HG02642 (cell line): ENCODE results near the gene GDE1.

ENCODE experiments used
- ATAC-seq: cut with Tn5 transposase; IDR thresholded peaks from one replicate; pipeline ENCODE4 v1.9.1; 2021; ENCODE audit warnings: mild to moderate bottlenecking; ENCODE audit not compliant: unreplicated experiment, poor library complexity

The GDE1 gene

DNA sequence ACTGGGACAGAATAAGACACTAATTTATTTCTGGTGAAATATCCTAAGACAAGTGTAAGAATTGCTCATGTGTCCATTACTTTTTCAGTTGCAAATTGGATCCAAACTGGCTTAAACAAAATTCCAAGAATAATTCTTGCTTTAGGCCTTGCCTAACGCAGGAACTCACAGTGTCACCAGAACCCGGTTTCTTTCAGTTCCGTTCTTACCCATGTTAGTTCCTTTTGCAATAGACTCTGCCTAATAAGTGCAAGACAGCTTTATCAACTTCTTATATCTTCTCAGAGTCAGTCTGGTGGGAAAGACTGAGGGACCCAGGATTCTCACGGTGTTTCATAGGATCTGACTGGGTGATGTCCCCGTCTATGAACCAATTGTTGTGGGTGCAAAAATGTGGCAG, 24.7 kb downstream of the GDE1 start:
- ATAC-seq: no peak

DNA sequence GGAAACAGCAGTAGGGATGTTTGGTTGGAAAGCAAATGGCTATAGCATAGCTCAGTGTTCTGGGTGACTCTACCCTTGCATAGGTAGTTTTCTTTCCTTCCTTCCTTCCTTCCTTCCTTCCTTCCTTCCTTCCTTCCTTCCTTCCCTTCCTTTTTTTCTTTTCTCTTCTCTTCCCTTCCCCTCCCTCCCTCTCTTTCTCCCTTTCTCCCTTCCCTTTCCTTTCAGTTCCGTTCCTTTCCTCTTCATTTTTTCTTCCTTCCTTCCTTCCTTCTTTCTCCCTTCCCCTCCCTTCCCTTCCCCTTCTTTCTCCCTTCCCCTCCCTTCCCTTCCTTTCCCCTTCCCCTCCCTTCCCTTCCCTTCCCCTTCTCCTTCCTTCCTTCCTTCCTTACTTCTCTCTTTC, 31.3 kb downstream of the GDE1 start:
- ATAC-seq: no peak

DNA sequence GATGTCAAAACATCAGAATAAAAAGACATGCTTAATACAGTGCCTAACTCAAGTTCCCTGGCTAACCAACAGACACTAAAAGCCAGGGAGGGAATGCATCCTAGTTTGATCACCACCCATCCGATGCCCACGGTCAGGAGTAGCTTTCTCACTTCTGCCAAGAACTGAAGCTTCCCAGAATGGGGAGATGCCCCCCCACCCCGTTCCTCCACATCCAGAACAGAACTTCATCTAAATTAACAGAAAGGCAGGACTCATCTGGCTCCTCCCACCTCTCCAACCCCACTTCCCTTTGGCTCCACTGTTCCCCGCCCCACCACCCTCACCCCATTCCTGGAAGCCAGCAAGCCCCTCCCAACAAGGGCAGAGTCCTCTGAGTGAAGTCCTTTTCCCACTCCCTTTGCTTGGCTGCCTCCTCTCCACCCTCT, 33.7 kb downstream of the GDE1 start:
- no peak for ATAC-seq

DNA sequence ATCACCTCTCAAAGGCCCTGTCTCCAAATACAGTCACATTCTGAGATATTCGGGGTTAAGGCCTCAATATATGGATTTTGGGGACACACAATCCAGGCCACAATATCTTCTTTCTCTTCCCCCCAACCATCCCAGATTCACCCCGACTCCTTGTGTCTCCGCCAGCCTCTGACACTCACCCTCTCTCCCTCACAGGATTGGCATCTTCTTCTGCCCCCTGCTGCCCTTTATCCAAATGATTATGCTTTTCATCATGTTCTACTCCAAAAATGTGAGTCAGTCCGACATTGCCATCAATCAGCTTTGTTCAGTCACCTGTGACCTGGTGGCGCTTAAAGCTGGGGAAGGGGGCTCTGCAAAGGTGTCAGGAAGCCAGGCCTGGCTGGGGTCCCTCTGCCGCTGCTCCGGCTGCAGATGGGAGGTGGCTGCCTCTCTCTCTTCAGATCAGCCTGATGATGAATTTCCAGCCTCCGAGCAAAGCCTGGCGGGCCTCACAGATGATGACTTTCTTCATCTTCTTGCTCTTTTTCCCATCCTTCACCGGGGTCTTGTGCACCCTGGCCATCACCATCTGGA, 35.1 kb downstream of the GDE1 start:
- no peak for ATAC-seq

DNA sequence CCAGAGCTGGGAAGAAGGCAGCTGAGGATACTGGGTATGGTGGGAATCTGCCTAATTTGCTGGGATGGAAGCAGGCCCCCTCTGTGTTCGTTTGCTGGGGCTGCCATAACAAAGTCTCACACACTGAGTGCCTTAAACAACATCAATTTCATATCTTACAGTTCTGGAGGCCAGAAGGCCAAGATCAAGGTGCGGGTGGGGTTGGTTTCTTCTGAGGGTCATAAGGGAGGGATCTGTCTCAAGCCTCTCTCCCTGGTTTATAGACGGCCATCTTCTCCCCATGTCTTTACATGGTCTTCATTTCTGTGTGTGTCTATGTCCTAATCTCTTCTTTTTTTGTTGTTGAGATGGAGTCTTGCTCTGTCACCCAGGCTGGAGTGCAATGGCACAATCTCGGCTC, 35.8 kb downstream of the GDE1 start:
- no peak for ATAC-seq

DNA sequence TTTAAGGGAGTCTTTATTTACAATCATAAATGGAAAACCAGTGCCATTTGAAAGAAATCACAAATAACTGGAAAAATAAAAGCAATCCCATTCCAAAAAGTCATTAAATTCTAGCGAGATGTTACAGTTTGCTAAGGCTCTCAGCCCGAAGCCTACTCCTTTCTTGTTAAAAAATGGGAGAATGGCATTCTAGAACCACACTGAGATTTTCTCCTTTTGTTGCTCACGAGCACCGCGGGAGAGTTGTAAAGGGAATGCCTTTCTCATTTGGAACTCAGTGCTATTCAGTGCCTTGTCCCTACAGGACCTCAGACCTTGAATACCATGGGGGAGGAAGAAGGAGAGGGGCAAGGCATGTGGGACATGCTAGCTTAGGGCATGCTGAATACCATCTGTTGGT, 36.3 kb downstream of the GDE1 start:
- no peak for ATAC-seq

DNA sequence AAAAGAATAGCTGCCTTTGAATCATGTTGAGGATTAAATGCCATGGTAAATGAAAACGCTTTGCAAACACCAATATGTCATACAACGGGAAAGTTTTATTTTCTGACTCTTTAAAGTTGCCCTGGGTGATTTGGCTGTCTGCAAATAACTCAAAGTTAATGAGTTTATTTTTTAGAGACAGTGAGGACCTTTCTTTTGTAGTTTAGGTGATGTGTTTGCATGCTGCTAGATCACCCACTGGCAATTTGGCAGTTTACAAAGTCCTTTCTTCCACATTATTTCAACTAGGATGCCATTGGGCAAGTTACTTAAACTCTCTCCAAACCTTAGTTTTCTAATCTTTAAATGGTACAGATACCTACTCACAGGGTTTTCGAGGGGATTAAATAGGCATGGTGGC, 37.8 kb downstream of the GDE1 start:
- ATAC-seq: no peak

DNA sequence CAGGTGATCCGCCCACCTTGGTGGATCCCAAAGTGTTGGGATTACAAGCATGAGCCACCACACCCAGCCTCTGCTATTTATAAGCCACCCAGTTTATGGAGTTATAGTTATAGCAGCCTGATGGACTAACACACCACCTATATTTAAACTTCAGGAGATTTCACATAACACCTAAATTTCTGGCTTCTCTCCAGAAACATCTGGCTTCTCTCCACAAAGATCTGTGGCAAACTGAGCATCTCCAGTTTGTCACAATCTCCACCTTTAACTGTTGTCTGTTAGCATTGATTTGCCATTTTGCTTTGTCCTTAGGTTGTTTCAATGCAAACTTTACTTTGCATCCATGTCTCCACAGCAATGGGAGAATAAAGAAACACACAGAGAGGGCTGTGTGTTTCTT, 39.6 kb downstream of the GDE1 start:
- no peak for ATAC-seq

DNA sequence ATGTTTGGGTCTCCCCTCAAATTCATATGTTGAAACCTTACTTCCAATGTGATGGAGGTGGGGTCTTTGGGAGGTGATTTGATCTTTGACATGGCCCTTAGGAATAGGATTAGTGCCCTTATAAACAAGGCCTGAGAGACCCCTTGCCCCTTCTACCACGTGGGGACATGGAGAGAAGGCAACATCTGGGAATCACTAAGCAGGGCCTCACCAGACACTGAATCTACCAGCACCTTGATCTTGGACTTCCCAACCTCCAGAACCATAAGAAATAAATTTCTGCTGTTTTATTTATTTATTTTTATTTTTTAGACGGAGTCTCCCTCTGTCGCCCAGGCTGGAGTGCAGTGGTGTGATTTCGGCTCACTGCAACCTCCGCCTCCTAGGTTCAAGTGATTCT, 40.1 kb downstream of the GDE1 start:
- ATAC-seq: no peak

DNA sequence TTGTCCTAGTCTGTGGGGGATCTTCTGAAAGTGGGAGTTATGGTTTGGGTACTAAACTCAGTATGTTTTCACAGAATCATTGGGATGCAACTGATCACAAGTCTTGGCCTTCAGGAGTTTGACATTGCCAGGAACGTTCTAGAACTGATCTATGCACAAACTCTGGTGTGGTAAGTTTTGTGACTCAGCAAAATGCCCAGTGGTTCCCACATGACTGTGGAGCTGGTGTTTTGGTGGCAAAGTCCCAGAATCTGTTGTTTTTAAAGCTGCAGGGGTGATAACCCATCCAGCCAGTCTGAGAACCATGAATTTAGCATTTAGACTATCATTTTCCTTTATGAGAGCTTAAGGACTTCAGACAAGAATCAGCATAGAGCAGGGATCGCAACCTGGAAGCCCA, 40.6 kb downstream of the GDE1 start:
- ATAC-seq: no peak

DNA sequence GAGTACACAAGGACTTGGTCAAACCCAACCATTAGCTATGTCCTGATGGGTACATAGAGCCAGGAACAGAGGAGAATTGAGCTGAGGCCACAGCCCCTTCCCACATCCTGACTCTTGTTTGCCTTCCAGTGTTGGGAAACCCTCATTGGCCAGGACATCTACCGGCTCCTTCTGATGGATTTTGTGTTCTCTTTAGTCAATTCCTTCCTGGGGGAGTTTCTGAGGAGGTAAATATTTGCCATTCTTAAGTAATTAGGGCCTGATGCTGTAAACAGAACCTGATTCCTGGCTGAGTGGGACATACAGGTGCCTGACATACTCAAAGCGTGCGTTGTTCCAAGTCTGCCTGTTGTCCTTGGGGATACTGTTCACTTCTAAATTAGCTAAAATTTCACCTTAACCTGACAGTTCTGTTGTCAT, 42.6 kb downstream of the GDE1 start:
- ATAC-seq: no peak

DNA sequence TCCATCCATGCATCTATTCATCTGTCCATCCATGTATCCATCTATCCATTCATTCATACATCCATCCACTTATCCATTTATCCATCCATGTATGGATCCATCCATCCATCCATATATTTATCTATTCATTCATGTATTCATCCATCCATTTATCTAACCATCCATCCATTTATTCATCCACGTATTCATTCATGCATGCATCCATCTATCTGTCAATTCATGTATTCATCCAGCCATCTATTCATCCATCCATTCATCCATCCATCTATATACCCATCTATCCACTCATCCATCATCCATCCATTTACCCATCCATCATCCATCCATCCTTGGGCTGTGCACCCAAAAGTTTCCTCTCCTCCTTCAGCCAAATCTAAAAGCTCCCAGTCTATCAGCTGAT, 43.4 kb downstream of the GDE1 start:
- ATAC-seq: no peak

DNA sequence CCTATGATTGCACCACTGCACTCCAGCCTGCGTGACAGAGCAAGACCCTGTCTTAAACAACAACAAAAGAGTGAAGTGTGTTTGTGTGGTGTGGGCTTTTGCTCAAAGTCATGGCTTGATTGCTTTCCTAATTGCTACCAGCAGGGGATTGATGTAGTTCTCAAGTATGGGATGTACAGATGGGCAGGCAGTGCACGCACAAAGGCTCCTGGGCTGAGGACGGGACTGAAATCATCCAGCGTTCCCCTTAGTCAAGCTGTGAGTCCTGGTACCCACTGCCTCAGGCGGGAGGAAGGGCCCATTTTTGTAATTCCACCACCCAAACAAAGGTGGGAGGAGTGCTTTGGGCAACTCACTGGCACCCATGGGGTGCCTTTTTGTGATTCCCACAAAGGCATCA, 47.3 kb downstream of the GDE1 start:
- no peak for ATAC-seq

DNA sequence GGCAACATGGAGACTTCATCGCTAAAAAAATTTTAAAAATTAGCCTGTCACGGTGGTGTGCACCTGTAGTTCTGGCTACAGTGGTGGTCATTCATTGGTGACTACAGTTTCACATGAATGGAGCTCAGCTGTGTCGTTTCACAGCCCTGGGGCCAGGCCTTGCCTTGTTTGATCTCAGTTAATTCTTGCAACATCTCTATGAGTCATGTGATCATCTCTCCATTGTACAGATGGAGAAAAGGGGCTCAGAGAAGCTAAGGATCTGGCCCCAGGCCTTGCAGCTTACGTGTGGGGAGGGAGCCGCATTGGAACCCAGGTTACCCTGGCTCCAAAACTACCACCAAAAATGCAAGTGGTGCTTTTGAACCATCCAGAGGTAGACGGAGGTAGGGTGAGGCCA, 49.4 kb downstream of the GDE1 start:
- no peak for ATAC-seq

DNA sequence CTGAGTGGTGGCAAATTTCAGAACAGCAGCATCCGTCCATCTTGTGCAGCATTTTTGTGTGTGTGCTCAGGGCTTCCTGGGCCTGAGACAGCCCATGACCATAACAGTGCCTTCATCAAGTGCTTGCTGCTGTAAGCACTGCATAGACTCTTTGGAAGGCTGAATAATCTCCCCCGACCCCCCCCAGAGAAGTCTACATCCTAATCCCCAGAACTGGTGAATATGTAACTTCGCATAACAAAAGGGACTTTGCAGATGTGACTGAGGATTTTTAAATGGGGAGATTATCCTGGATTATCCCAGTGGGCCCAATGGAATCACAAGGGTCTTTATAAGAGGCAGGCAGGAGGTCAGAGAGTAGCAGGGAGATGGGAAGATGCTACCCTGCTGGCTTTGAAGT, 53.6 kb downstream of the GDE1 start:
- no peak for ATAC-seq

DNA sequence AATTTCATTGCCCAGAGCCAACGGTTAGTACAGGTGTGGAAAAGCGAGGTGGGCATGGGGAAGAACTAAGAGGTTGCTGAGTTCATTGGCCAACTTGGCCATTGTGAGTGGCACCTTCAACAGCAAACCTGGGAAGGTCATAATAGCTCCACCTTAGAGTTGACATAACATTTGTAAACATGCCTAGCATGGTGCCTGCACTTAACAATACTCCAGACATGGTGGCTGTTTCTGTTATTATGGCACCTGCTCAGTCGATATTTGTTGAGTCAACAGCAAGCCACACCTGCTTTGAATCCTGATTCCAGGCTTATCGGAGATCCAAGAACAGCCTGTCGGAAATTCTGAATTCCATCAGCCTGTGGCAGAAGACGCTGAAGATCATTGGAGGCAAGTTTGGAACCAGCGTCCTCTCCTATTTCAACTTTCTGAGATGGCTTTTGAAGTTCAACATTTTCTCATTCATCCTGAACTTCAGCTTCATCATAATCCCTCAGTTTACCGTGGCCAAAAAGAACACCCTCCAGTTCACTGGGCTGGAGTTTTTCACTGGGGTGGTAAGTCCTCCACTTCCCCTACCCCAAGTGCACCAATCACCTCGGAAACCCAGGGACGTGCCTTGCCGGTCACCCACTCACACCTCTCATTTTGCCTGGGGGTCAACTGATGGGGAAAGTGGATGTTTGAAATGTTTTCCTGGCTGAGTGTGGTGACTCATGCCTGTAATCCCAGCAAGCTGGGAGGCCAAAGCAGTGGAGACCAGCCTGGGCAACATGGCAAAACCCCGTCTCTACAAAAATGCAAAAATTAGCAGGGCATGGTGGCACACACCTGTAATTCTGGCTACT, 58.2 kb downstream of the GDE1 start:
- no peak for ATAC-seq

DNA sequence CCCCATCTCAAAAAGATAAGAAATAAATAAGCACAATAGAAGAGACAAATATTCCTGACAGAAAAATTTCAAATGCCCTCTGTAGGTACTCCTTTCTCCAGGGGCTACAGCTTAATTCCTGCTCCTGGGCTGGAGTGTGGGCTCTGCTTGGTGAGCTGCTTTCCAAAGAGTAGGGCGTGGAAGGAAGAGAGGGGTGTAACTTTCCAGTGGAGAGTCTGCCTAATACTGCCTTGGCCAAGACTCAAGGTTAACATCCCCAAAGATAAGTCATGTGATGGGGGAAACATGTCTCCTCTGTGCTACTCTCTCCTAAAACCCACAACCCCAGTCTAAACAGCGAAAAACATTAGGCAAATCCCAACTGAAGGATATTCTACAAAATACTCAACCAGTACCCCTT, 61.5 kb downstream of the GDE1 start:
- ATAC-seq: no peak

DNA sequence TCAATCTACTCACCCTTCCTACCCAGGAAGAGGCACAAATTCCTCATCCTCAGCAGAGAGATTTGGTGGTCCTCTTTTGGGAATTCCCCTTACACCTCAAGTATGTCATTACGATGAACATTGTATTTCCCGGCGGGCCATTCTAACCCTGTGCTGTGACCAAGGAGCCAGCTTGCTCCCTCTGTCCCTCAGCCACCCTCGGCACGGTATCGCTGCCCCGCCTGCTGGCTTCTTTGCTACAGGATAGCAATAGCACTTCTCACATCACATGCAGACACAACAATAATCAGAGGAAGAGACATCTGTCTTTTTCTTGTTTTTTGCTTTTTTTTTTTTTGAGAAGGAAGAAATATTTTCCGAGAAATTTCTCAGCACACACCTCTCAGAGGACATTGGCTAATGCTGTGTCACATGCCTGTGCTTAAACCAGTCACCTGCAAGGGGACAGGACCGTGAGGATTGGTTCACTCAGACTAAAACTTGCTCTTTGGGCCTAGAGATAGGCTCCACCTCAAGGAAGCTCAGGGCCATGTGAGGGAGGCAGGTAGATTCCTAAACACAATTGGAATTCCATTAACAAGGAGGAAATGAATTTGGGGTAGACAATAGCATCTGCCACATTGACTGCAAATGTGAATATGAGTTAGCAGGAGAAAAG, 63.0 kb downstream of the GDE1 start:
- ATAC-seq: no peak
